HG03108 (cell line): ENCODE data around the gene ZNFX1.
"Not testable (repeated sequence)": the region's sequence is repeated elsewhere in the genome, so short reads cannot be mapped to it uniquely, and the experiment has no call there.

Experiments
- ATAC-seq: cut with Tn5 transposase; IDR thresholded peaks from one replicate; pipeline ENCODE4 v1.9.1; 2021; ENCODE audit warnings: moderate library complexity; ENCODE audit not compliant: unreplicated experiment

Gene ZNFX1

DNA sequence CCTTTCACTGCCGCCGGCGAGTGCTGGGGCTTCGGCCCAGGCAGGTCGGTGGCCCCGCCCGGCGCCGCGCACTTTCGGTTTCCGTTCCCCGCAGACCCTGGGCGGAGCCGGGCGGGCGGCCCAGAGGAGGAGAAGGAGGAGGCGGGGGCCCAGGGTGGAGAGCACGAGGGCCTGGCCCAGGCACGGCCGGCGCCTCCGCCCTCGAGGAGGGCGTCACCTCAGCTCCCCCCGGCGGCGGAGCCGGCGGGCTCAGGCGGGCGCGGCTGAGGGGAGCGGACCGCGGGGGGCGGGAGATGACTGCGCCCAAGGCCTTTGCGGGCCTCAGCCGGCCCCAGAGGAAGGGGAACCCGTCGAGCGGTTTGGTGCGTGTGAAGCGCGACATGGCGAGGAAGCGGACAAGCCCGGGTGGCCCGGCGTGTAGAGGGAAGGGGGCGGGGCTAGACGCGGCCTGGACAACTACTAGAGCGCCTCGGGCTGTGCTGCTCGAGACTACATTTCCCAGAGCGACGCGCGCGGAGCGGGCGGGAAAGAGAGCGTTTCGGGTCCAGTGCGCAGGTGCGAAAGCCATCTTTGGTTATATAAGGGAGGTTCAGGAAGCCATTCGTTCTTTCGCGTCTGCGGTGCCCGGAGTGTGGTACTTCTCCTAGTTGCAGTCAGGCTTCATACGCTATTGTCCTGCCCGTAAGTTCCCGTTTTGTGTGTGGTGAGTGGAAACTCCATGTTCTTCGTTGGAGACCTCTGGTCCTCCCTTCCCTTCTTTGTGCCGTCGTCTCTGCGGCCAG is at the start of gene ZNFX1:
Gene ZNFX1 (minus strand): TSS at position 22 of the 782 bp plus-strand sequence. CDS start 2,218 bp downstream, outside the sequence.
- peak; percentile 83 for ATAC-seq

DNA sequence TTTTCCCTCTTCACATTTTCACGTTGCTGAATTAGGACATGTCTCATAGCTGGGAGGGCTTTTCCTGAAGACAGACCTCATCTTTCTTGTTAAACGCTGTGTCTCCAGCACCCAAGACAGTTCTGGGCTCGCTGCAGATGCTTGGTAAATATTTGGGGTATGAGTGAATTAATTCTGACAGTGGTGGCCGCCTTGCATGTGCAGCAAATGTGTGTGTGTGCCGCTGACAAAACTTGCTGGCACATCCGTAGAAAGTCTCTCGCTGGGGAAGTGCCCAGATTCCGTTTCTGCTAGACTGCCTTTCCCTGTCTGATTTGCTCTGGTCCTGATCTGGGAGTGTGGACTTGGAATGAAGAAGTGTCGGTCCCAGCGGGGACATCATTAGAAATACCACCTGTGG is 48.2 kb upstream of the ZNFX1 start:
- ATAC-seq, result no peak

DNA sequence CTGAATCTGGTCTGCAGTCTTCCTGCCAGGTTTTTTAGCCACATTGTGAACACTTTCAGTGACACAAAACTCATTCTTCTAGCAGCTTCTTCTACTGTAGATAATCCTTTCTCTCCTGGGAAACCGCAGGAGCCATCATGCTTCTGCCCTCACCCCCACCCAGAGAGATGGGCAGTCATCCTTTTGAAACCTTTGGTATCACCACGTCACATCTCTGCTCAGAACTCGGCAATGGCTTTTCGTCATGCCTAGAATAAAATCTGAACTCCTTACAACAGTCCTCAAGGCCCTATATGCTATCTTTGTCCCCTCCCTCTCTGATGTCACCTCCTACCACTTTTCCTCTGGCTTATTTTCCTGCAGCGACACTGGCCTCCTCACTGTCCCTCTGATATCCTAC is 46.4 kb upstream of the ZNFX1 start:
- ATAC-seq, result no peak

DNA sequence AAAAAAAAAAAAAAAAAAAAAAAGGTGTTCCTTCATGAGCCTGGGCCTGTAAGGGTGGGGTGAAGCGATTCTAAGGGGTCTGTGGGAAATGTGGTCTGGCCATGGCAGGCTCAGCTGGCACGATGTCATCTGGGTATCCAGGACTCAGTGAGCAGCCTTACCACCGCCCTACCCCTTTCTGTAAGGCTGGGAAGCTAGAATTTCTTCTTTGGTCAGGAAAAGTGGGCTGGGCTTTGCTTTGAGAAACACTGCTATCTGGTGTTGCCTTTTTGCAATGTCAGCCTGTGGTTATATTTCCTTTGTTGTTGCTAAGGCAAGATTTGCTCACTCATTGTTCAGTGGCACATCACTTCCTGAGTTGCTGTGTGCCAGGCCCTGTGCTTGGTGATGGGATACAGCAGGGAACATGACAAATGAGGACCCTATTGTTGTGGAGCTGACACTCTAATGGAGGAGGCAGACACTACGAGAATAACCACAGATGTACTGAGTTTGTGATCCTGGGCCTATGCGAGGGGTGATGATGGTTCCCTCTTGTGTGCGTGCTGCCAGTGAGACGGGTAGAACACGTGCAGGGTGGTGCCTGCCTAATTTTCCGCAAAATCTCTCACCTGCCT is 45.9 kb upstream of the ZNFX1 start:
- no peak for ATAC-seq

DNA sequence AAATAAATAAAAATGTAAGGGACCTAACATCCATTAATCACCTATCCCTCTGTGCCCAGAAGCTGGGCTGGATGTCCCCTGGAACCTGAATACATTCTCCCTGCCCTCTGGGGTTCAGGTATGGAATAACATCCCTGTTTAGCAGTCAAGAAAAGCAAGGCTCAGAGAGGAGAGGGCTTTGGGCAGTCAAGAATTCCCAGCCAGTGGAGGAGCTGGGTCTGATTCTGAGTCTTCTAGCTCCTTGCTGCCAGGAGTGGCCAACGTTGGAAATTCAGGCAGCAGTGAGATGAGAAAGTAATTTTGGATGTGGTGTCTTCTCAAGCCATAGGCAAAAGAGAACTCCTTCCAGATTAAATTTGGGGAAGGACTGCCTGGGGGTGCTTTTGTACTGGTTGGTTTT is 42.6 kb upstream of the ZNFX1 start:
- no peak for ATAC-seq

DNA sequence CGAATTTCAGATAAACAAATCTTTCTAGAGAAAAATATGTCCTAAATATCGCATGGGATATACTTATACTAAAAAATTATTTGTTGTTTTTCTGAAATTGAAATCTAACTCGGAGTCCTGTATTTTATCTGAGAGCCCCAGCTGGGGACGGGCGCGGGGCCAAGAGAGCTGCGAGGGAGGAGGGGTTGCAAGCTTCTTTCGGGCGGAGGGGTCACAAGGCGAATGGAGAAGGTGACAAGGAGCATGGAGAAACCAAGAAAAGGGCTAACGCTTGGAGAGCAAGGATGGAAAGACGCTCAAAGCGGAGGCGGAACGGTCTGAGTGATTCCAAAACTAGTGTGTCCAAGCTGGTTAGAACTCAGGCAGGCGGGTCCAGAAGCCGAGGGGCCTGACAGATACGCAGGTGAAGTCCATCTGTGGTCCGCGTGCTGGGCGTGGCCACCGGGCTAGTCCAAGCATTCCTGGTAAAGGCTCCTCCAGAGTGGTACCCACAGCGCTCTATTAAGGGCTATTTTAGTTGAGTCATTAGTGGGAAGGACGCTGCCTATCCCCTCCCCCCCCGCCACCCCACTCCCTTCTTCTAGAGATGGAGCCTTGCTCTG is 41.5 kb upstream of the ZNFX1 start:
- no peak for ATAC-seq

DNA sequence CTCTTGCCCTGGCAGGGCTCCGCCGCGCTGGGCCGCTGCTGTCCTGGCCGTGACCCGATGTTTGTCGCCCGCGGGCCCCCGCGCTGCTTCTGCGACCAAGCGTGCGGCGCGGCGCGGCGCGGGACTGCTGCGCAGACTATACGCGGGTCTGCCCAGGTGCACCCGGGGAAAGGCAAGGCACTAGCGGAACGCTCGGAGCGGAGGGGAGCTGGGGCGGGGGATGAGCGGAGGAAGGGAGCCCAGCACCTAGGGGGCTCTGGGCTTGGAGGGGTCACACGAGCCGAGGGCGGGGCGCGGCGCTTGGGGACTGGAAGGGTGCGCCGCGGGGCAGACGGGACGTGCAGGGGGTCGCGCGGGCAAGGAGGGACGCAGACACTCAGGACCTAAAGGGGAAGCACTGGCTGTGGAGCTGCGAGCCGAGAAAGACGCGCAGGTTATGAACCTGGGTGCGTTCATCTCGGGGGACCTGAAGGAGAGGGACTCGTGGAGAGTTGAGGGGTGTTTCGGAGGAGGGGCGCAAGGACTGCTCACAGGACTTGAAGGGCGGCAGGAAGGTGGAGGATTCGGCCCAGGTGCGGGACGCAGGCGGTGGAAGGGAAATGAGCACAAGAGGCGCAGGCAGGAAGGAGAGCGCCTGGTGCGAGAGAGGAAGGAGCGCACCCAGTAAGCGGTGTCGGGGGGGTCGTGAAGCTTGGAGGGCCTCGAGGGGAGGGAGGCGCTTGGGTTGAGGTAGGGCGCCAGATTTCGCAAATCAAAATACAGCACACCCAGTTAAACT is 40.8 kb upstream of the ZNFX1 start:
- no peak for ATAC-seq

DNA sequence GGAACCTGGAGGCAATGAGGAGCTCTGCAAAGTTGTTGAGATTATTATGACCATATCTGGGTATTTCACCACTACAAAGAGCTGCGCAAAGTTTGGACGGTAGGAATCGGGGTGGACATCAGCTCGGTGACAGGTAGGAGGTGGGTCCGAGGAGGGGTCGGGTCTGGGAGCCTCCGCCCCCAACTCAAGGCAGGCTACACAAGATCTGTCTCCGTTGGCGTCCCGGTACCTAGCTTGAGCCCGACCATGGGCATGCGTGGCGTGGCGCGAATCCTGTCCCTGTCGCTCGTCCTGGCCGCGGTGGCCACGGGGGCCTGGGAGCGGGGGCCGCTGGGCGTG is 40.2 kb upstream of the ZNFX1 start:
- ATAC-seq, result no peak

DNA sequence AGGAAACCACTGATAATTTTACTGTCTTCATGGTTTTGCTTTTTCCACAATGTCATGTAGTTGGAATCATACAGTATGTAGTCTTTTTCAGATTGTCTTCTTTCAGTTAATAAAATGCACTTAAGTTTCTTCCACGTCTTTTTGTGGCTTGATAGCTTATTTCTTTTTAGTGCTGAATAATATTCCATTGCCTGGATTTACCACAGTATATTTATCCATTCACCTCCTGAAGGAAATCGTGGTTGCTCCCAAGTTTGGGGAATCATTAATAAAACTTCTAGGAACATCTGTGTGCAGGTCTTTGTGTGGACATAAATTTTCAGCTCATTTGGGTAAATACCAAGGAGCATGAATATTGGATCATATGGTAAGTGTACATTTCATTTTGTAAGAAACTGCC is 38.8 kb upstream of the ZNFX1 start:
- ATAC-seq, result no peak

DNA sequence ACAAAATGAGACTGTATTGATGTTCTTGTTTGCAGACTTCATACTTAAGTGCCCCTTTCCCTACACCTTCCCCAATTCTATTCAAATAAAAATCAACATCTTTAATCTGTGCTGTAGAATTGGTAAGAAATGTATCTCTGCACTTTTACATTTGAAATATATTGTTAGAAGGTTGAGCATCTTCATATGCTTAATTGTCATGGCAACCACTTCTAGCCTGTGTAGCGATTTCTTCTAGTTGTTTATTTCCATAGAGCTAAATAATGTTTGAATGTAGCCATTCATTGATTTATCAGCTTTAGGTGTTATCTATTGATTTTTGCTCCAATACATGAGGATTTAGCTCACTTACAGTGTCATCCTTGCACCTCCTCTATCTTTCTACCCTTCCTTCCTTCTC is 37.7 kb upstream of the ZNFX1 start:
- ATAC-seq, result no peak

DNA sequence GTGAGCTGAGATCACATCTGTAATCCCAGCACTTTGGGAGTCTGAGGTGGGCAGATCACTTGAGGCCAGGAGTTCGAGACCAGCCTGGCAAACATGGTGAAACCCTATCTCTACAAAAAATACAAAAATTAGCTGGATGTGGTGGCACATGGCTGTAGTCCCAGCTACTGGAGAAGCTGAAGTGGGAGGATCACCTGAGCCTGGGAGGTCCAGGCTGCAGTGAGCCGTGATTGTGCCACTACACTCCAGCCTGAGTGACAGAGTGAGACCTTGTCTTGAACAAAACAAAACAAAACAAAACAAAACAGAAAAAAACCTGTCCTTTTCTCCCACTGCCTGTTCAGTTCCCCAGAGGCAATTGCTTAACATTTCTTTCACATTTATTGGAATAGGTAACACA is 36.2 kb upstream of the ZNFX1 start:
- ATAC-seq, result not testable (repeated sequence)

DNA sequence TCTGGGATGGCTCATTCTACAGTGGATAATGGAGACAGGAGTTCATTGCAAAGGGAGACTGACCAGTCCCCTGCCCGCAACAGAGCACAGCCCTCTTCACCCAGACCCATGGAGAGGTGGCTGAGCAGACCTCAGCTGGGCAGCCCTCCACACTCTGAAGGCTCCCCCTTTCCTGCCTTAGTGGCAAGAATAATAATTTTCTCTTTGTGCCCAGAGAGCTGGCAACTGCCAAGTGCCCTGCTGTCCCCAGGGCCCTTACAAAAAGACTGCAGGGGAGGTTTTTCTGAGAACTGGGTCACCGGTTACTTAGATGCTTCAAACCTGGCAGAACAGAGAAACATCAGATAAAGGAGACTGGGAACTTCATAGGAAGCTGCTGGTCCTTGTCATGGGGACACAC is 35.4 kb upstream of the ZNFX1 start:
- no peak for ATAC-seq

DNA sequence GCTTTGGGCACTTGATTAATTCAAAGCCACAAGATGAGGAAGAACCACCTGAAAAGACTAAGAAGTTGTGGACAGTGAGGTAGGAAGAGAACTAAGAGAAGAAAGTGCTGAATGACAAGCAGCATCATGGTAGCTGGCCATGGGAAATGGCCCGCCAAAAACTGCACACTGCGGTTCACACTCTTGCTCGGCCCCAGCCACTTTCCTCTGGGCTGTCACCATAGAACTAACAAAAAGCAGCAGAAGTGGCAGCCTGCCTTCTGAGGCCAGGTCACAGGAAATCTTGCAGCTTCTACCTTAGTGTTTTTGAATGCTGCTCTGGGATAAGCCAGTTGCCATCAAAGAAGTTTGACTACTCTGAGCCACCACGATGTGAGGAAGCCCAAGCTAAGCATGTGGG is 34.8 kb upstream of the ZNFX1 start:
- no peak for ATAC-seq

DNA sequence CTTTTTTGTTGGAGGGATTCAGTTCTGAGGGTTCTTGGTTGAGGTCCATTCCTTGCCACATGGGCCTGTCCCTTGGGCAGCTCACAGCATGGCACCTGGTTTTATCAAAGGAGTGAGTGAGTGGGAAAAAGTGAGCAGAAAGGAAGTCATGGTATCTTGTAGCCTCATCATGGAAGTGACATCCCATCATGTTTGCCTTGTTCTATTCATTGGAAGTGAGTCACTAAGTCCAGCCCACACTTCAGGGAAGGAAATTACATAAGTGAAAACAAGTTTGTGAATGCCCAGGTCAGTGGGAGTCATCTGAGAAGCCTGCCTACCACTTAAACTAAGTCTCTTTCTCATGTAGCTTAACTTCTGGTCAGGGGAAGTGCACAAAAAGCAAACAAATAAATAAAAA is 32.8 kb upstream of the ZNFX1 start:
- no peak for ATAC-seq

DNA sequence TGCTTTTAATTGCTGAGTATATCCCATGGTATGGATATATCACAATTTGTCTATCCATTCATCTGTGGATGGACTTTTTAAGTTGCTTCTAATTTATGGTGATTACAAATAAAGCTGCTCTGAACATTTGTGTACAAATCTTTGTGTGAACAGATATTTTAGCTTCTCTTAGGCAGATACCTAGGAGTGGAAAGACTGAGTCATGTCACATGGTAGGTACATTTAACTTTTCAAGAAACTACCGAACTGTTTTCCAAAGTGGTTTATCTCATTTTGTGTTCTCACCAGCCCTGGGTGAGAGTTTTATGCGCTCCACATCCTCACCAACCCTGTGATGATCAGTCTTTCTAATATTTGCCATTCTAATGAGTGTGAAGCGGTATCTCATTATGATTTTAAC is 31.0 kb upstream of the ZNFX1 start:
- ATAC-seq, result no peak

DNA sequence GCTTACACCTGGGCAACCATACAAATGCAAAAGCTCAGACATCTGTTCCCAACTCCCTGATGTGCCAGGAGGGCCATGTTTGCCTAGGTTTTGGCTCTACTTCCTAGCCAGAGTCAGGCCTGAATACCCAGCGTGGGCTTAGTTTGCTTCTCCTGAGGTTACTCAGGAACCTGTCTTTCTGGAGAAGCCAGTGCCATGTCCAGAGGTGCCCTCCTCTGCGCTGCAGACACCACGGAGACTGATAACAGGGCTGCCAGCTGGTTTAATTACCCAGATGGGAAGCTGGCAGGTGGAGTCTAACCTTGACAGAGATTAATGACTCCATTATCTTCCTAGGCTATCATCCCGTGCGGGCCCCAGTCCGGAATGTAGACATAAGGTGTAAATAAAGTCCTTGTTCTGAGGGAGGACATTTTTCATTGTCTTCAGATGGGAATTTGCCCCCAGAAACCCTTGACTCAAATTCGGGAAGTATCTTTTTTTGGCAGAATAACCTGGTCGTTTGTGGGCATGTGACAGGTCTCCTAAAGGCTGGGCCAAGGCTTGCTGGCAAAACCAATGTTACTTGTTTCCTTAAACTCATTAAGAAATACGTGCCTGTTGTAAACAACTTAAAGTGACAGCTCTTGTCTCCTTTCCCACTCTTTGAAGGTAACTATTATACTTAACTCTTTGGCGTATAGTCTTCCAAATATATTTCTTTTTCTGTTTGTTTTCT is 29.2 kb upstream of the ZNFX1 start:
- ATAC-seq, result no peak

DNA sequence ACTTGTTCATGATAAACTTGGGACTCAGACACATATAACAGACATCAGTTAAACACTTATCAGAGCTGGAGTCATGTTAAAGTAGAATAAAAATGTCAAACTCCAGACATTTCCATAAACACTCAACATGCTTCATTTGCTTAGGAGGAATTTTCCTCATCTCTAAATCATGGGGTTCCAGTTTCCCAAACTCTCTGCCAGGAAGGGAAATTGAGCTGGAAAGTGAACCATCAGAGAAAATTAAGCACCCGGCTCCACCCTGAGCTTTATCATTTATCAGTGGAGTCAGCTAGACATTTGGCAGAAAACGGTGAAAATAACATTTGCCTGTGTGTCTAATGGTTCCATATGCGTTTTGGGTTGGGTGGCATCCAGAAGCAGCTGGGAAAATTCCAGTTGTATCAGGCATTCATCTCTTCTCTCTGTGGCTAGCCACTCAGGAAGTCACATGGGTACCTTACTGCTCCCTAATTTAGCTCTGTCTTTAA is 25.3 kb upstream of the ZNFX1 start:
- no peak for ATAC-seq

DNA sequence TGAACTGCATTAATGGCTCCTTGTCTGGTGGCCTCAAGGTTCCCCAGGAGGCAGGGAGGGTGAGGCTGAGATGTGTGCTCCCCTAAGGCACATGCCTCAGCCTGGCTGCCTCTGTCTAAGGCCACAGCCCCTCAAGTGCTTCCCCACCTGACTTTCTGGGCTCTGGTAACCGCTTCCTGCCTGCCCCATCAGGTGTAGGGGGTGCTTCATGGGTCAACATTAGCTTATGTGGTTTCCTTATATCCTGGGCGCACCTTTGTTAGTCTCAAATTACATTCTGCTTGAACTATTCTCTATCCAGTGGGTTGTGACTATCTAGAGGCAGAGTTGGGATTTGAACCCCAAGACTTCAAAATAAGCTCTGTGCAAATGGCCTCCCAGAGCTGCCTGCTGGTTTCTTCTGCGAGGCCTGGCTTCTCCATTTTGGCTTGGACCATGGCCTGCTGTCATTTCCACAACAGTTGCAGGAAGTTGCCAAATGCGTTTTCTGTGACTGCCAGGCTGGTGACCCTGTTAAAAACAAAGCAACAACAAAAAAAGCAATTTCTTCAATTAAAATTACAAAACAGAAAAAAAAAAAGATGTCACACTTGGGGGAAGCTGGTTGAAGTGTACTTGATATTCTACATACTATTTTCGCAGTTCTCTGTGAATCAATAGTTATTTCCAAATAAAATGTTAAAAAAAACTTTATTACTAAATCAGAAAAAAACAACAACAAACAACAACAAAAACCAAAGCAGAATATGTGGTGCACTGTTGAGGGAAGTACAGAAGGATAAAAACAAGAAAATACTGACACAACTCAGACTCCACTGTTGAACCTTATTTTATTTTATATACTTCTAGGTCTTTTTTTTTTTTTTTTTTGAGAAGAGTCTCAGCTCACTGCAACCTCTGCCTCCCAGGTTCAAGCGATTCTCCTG is 20.0 kb upstream of the ZNFX1 start:
- ATAC-seq, result no peak

DNA sequence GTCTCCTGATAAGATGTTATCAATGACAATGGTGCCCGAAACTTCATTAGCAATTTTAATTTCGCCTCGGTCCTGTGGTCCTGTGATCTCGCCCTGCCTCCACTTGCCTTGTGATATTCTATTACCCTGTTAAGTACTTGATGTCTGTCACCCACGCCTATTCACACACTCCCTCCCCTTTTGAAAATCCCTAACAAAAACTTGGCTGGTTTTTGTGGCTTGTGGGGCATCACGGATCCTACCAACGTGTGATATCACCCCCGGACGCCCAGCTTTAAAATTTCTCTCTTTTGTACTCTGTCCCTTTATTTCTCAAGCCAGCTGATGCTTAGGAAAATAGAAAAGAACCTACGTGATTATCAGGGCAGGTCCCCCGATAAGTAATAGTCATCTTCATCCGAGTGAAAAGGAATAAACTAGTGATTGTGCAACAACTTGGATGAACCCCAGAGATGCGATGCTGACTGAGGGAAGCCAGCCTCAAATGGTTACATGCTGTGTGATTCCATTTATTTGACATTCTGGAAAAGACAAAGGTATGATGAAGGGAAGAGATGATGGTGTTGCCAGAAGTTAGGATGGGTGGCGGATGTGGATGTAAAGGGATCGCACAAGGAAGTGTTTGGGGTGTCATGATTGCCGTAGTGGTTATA is 16.3 kb upstream of the ZNFX1 start:
- ATAC-seq, result not testable (repeated sequence)
